ENCODE results near the gene SLC7A7. TPM values are rescaled to one million over a fixed set of nuclear protein-coding genes. Genes with fewer than 3 reads are reported as not detected.

Gene SLC7A7
- total and polyA plus RNA-seq, 2 of the 13 experiments (the other 11 are each of a cell fraction or from before 2014, with no cell fraction given) = 0.13 to 0.63 TPM

DNA sequence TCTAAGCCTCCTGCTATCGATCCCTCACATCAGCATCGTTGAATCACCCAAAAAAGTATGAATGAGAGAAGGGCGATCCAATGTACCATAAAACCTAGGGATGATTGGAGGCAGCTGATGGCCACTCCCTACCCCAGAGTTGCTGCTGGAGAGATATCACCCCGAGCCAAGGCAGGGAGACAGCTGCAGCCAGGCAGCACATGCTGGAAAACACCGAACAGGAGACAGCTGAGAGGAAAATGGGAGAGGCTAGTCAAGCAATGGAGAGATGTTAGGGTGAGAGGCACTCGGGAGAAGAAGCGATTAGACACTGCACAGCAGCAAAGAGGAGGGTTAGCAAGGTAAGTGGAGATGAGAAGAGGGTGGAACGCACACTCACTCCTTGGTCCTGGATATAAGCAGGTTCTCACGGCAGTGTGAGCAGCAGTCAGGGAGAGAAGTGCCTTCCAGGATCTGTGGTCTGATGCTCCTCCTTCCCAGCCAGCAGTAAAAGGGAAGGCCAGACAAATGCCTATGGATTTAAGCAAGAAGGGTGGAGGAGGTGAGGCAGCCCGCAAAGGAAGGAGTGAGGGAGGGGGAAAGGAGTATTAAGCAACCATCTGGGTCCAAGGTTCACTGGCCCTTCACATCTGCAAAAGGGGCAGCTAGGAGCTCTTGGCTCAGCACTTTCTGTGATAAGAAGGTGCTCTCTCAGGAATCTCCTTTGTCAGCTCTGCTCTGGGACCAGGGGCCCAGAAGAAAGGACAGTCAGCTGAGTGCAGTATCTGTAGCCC lies at the start of gene SLC7A7 (continued):
- TF ChIP-seq DMAP1 (CRISPR knock-in tag; IDR thresholded peaks at IDR 0.05) (no peak), ZNF350 (CRISPR knock-in tag; IDR thresholded peaks at IDR 0.05; ENCODE audit: borderline replicate concordance, low read depth) (0 out of 2 replicates have a peak, but pooled peaks have one; percentile 61), MED1 (CRISPR knock-in tag; IDR thresholded peaks at IDR 0.05) (no peak), NCOR1 (IDR thresholded peaks at IDR 0.05; ENCODE audit: borderline replicate concordance, low read length) (no peak), ZFY (CRISPR knock-in tag; IDR thresholded peaks at IDR 0.05) (no peak), SALL1 (CRISPR knock-in tag; IDR thresholded peaks at IDR 0.05) (peak; percentile 63), ZNF331 (CRISPR knock-in tag; IDR thresholded peaks at IDR 0.05) (peak; percentile 28; the same call in 1 of the 2 replicates), ZFP82 (CRISPR knock-in tag; IDR thresholded peaks at IDR 0.05; ENCODE audit: borderline replicate concordance) (no peak), FOXK2 (IDR thresholded peaks at IDR 0.05) (no peak), ZNF782 (CRISPR knock-in tag; IDR thresholded peaks at IDR 0.05; ENCODE audit: borderline replicate concordance) (peak; percentile 78; the same call in 1 of the 2 replicates), ZNF446 (CRISPR knock-in tag; IDR thresholded peaks at IDR 0.05) (no peak), ZNF496 (CRISPR knock-in tag; IDR thresholded peaks at IDR 0.05; ENCODE audit: insufficient replicate concordance) (no peak), ZNF230 (CRISPR knock-in tag; IDR thresholded peaks at IDR 0.05) (0 out of 2 replicates have a peak, but pooled peaks have one; percentile 66), ZBTB38 (CRISPR knock-in tag; IDR thresholded peaks at IDR 0.05) (no peak), ZNF143 (CRISPR knock-in tag; IDR thresholded peaks at IDR 0.05) (no peak), WIZ (CRISPR knock-in tag; IDR thresholded peaks at IDR 0.05) (no peak)
- TF ChIP-seq, protein P1, sequence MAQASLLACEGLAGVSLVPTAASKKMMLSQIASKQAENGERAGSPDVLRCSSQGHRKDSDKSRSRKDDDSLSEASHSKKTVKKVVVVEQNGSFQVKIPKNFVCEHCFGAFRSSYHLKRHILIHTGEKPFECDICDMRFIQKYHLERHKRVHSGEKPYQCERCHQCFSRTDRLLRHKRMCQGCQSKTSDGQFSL (CRISPR knock-in tag; IDR thresholded peaks at IDR 0.05) = no peak
- TF ChIP-seq, protein P2, sequence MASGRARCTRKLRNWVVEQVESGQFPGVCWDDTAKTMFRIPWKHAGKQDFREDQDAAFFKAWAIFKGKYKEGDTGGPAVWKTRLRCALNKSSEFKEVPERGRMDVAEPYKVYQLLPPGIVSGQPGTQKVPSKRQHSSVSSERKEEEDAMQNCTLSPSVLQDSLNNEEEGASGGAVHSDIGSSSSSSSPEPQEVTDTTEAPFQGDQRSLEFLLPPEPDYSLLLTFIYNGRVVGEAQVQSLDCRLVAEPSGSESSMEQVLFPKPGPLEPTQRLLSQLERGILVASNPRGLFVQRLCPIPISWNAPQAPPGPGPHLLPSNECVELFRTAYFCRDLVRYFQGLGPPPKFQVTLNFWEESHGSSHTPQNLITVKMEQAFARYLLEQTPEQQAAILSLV (CRISPR knock-in tag; IDR thresholded peaks at IDR 0.05; ENCODE audit: borderline replicate concordance) = 0 out of 2 replicates have a peak, but pooled peaks have one; percentile 20
- TF ChIP-seq, protein P3, sequence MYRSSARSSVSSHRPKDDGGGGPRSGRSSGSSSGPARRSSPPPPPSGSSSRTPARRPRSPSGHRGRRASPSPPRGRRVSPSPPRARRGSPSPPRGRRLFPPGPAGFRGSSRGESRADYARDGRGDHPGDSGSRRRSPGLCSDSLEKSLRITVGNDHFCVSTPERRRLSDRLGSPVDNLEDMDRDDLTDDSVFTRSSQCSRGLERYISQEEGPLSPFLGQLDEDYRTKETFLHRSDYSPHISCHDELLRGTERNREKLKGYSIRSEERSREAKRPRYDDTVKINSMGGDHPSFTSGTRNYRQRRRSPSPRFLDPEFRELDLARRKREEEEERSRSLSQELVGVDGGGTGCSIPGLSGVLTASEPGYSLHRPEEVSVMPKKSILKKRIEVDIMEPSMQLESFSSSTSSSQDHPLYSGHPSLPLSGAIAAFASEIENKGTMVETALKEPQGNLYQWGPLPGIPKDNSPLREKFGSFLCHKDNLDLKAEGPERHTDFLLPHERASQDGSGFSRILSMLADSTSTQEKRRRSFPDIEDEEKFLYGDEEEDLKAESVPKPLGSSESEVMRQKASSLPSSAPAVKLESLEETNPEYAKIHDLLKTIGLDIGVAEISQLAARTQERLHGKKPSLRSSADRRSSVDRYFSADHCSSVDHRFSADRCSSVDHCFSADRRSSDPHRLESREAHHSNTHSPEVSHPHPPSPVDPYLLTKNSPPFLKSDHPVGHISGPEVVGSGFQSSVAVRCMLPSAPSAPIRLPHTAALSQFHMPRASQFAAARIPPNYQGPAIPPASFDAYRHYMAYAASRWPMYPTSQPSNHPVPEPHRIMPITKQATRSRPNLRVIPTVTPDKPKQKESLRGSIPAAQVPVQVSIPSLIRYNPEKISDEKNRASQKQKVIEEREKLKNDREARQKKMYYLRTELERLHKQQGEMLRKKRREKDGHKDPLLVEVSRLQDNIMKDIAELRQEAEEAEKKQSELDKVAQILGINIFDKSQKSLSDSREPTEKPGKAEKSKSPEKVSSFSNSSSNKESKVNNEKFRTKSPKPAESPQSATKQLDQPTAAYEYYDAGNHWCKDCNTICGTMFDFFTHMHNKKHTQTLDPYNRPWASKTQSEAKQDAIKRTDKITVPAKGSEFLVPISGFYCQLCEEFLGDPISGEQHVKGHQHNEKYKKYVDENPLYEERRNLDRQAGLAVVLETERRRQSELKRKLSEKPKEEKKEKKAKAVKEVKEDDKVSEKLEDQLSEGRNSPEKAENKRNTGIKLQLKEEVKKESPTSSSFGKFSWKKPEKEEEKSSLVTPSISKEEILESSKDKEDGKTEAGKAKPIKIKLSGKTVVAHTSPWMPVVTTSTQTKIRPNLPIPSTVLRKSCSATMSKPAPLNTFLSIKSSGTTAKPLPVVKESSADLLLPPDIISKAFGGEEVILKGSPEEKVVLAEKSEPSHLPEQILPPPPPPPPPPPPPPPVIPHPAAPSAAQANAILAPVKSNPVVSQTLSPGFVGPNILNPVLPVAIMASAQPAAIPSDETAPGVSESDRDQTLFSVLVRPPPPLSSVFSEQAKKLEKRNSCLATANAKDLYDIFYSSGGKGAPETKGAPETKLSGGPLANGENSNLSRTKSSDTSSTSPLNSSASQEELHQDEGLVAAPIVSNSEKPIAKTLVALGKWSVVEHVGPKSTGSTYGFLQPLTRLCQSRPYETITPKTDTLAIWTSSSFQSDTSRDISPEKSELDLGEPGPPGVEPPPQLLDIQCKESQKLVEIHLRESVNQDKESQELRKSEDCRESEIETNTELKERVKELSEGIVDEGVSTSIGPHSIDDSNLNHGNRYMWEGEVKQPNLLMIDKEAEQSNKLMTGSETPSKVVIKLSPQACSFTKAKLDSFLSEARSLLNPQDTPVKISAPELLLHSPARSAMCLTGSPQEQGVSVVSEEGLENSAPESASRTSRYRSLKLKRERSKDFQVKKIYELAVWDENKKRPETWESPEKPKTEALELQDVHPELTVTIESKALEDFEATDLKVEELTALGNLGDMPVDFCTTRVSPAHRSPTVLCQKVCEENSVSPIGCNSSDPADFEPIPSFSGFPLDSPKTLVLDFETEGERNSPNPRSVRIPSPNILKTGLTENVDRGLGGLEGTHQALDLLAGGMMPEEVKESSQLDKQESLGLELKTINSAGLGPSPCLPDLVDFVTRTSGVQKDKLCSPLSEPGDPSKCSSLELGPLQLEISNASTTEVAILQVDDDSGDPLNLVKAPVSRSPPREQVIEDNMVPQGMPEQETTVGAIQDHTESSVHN (CRISPR knock-in tag; IDR thresholded peaks at IDR 0.05) = 0 out of 2 replicates have a peak, but pooled peaks have one; percentile 81
- TF ChIP-seq, protein P4, sequence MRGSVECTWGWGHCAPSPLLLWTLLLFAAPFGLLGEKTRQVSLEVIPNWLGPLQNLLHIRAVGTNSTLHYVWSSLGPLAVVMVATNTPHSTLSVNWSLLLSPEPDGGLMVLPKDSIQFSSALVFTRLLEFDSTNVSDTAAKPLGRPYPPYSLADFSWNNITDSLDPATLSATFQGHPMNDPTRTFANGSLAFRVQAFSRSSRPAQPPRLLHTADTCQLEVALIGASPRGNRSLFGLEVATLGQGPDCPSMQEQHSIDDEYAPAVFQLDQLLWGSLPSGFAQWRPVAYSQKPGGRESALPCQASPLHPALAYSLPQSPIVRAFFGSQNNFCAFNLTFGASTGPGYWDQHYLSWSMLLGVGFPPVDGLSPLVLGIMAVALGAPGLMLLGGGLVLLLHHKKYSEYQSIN (CRISPR knock-in tag; IDR thresholded peaks at IDR 0.05; ENCODE audit: borderline replicate concordance) = no peak

Measured in HepG2 (cell line).